Measurements from ENCODE around the gene TNK2.
"Not testable (repeated sequence)": the region's sequence is repeated elsewhere in the genome, so short reads cannot be mapped to it uniquely, and the experiment has no call there.

TNK2 gene

GRCh38 chr3:195883801-195884200, 24.6 kb downstream of the TNK2 start:
- DNase-seq: no peak

- no peak for DNase-seq
Observed at GRCh38 chr3:195883160-195883559, 25.2 kb downstream of the TNK2 start.

GRCh38 chr3:195882002-195882441, 26.3 kb downstream of the TNK2 start:
- DNase-seq: no peak

GRCh38 chr3:195881276-195881988, 26.9 kb downstream of the TNK2 start:
- DNase-seq: no peak

GRCh38 chr3:195880037-195880431, 28.3 kb downstream of the TNK2 start:
- no peak for DNase-seq

GRCh38 chr3:195879416-195880036, 28.8 kb downstream of the TNK2 start:
- DNase-seq: no peak

- DNase-seq: no peak
Observed at GRCh38 chr3:195878424-195879274, 29.7 kb downstream of the TNK2 start.

GRCh38 chr3:195877767-195878423, 30.5 kb downstream of the TNK2 start:
- no peak for DNase-seq

GRCh38 chr3:195877136-195877715, 31.1 kb downstream of the TNK2 start:
- DNase-seq: no peak

- DNase-seq: no peak
Observed at GRCh38 chr3:195876297-195877064, 31.9 kb downstream of the TNK2 start.

GRCh38 chr3:195875482-195876236, 32.7 kb downstream of the TNK2 start:
- DNase-seq: no peak

- DNase-seq: peak; percentile 18
Observed at GRCh38 chr3:195873971-195874370, 34.4 kb downstream of the TNK2 start.

- DNase-seq: no peak
Observed at GRCh38 chr3:195873281-195873887, 35.0 kb downstream of the TNK2 start.

- no peak for DNase-seq
Observed at GRCh38 chr3:195872800-195873199, 35.6 kb downstream of the TNK2 start.

GRCh38 chr3:195872097-195872496, 36.3 kb downstream of the TNK2 start:
- DNase-seq: no peak

- not testable (repeated sequence) for DNase-seq
Observed at GRCh38 chr3:195871686-195872085, 36.7 kb downstream of the TNK2 start.

GRCh38 chr3:195870937-195871336, 37.4 kb downstream of the TNK2 start:
- no peak for DNase-seq

- DNase-seq: no peak
Observed at GRCh38 chr3:195870442-195870841, 37.9 kb downstream of the TNK2 start.

GRCh38 chr3:195869413-195870001, 38.8 kb downstream of the TNK2 start:
- no peak for DNase-seq

GRCh38 chr3:195868866-195869412, 39.4 kb downstream of the TNK2 start:
- DNase-seq: no peak

Data from fibroblast of skin of scalp (primary cell).